K562 (cell line): ENCODE data around the gene USP51.

Source experiments
- CREB1 ChIP-seq, 2 experiments: sonication (generic) in 1 of 2; formaldehyde crosslinking in 1 of 2; IDR thresholded peaks; 2 replicates each; pipeline versions ENCODE4 v1.6.1 to v1.8.0; 2012 to 2022; ENCODE audit warnings: inconsistent platforms in 1 of 2, mild to moderate bottlenecking in 1 of 2, missing genetic modification reagents in 1 of 2, moderate library complexity in 1 of 2
- GABPA ChIP-seq: fragments of 200-800 bp; sonication (Bioruptor generic); conservative IDR thresholded peaks from 2 replicates; pipeline ENCODE4 v1.6.1; 2016; ENCODE audit warnings: low read depth, missing genetic modification characterization, missing compliant biosample characterization
- MTA1 ChIP-seq: fragments of 450-650 bp; IDR thresholded peaks from 2 replicates; pipeline ENCODE4 v1.6.1; 2017; ENCODE audit warnings: borderline replicate concordance
- SIN3A ChIP-seq, 2 experiments: fragments of 150-350 bp in 1 of 2; IDR thresholded peaks; 2 replicates each; pipeline ENCODE4 v1.6.1; 2011 to 2016; ENCODE audit warnings: borderline replicate concordance in 2 of 2, low read depth in 2 of 2, low read length in 2 of 2, mild to moderate bottlenecking in 2 of 2, moderate library complexity in 2 of 2; ENCODE audit not compliant: control insufficient read depth in 1 of 2

- TF ChIP-seq GABPA (tag) (no peak), MTA1 (no peak), CREB1 (IDR thresholded peaks at IDR 0.05) (no peak), CREB1 (CRISPR knock-in tag; IDR thresholded peaks at IDR 0.05) (no peak), SIN3A (IDR thresholded peaks at IDR 0.05; ENCODE audit: borderline replicate concordance in 2 of 2, control insufficient read depth in 1 of 2, low read depth in 2 of 2, low read length in 2 of 2) (no peak)
These were observed 39.4 kb downstream of the USP51 start for GRCh38 chrX:55450259-55450658.
